ENCODE data around the gene IBSP.

GRCh38 chr4:87838205-87838604, 38.9 kb downstream of the IBSP start:
- TF ChIP-seq POLR2AphosphoS5 (IDR thresholded peaks at IDR 0.05; ENCODE audit: insufficient read depth in 1 of 2, low read depth in 1 of 2) (no peak), CTCF (IDR thresholded peaks at IDR 0.05) (peak in 1 of 3 experiments; percentile 16)

Measured in vagina (tissue), 2 donors.